Keratinocyte (primary cell): ENCODE data around the gene TMEM50A.
"Not testable (repeated sequence)": the region's sequence is repeated elsewhere in the genome, so short reads cannot be mapped to it uniquely, and the experiment has no call there.

Source experiments
- EZH2 ChIP-seq: IDR thresholded peaks from one replicate; pipeline ENCODE4 v1.6.1; 2012; ENCODE audit warnings: inconsistent platforms, mild to moderate bottlenecking, low read length, moderate library complexity
- TF ChIP-seq, protein P1 (sequence below), 3 experiments: IDR thresholded peaks in 1 of 3; conservative IDR thresholded peaks in 1 of 3; optimal IDR thresholded peaks in 1 of 3; 2 replicates in 2 of 3; 3 replicates in 1 of 3; pipeline versions ENCODE3 to v1.5.1; 2011; ENCODE audit warnings: low read length in 3 of 3, mild to moderate bottlenecking in 3 of 3, moderate library complexity in 2 of 3, control low read depth in 1 of 3, inconsistent platforms in 1 of 3; ENCODE audit not compliant: insufficient read depth in 2 of 3; ENCODE audit errors: extremely low read depth in 1 of 3

DNA sequence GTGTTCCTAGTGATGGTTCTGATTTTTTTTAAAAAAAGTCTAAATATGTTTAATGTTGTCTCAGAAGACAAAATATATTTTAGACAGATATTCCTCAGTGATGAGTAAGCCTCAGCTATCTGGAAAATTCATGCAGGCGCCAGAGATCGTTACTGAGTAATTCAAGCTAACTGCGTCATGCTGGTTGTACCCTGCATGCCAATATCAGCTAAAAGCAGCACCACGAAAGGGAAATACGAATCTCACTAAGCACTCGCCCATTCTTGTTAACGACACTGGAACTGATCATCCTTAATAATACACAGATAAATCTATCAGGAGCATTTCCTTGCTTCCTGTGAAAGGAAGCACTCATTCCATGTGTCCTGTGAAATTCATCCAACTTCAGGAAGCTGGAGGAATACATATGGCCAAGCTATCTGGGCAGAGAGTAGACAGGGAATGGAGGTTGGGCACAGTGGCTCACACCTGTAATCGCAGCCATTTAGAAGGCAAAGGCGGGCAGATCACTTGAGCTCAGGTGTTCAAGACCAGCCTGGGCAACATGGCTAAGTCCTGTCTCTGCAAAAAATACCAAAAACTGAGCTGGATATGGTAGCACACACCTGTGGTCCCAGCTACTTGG is 17.7 kb upstream of the TMEM50A start:
- TF ChIP-seq, protein P1, sequence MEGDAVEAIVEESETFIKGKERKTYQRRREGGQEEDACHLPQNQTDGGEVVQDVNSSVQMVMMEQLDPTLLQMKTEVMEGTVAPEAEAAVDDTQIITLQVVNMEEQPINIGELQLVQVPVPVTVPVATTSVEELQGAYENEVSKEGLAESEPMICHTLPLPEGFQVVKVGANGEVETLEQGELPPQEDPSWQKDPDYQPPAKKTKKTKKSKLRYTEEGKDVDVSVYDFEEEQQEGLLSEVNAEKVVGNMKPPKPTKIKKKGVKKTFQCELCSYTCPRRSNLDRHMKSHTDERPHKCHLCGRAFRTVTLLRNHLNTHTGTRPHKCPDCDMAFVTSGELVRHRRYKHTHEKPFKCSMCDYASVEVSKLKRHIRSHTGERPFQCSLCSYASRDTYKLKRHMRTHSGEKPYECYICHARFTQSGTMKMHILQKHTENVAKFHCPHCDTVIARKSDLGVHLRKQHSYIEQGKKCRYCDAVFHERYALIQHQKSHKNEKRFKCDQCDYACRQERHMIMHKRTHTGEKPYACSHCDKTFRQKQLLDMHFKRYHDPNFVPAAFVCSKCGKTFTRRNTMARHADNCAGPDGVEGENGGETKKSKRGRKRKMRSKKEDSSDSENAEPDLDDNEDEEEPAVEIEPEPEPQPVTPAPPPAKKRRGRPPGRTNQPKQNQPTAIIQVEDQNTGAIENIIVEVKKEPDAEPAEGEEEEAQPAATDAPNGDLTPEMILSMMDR (optimal IDR thresholded peaks at IDR 0.05 in 1 of 3, IDR thresholded peaks at IDR 0.05 in 1 of 3, conservative IDR thresholded peaks at IDR 0.05 in 1 of 3; ENCODE audit: extremely low read depth in 1 of 3, insufficient read depth in 2 of 3, low read length in 3 of 3) = not testable (repeated sequence)
- TF ChIP-seq EZH2 = not testable (repeated sequence)
